Breast epithelium (tissue), 4 donors: Measurements from ENCODE around the gene BEAN1. TPM values are rescaled to one million over a fixed set of nuclear protein-coding genes. Genes with fewer than 3 reads are reported as not detected.

Experiments
- DNase-seq, 2 donors: peaks; one replicate each; pipeline ENCODE4 v3.0.0-alpha.2; 2019; ENCODE audit warnings: low spot score in 2 of 2
- H3K27ac ChIP-seq, 2 donors: fragments of 200-600 bp; sonication (generic) in 1 of 2; one replicate each; pipeline ENCODE4 v1.5.1; 2016 to 2019; ENCODE audit warnings: mild to moderate bottlenecking in 1 of 2
- H3K27me3 ChIP-seq, 2 donors: fragments of 200-600 bp; sonication (generic) in 1 of 2; one replicate each; pipeline versions ENCODE4 v1.5.1 to v1.6.0; 2017 to 2019; ENCODE audit warnings: control low read depth in 1 of 2, mild to moderate bottlenecking in 1 of 2
- H3K36me3 ChIP-seq: fragments of 200-600 bp; one replicate; pipeline ENCODE4 v1.5.1; 2019
- H3K4me1 ChIP-seq, 2 donors: fragments of 200-600 bp; sonication (generic); one replicate each; pipeline ENCODE4 v1.5.1; 2016 to 2019; ENCODE audit warnings: control low read depth in 1 of 2
- H3K4me3 ChIP-seq, 3 donors: fragments of 200-600 bp; sonication (generic); 1 replicate in 2 of 3; 2 replicates in 1 of 3; pipeline ENCODE4 v1.5.1; 2016 to 2019; ENCODE audit warnings: mild to moderate bottlenecking in 3 of 3, moderate library complexity in 2 of 3
- H3K9me3 ChIP-seq, 2 donors: fragments of 200-600 bp; sonication (generic) in 1 of 2; one replicate each; pipeline ENCODE4 v1.5.1; 2016 to 2019; ENCODE audit warnings: control low read depth in 1 of 2
- CTCF ChIP-seq, 3 donors: fragments of 450-650 bp; IDR thresholded peaks; one replicate each; pipeline ENCODE4 v1.5.1; 2016 to 2017; ENCODE audit warnings: antibody characterized with exemption in 3 of 3, mild to moderate bottlenecking in 3 of 3, moderate library complexity in 3 of 3
- POLR2A ChIP-seq: fragments of 450-650 bp; IDR thresholded peaks from one replicate; pipeline ENCODE4 v1.6.1; 2016; ENCODE audit warnings: antibody characterized with exemption, mild to moderate bottlenecking, moderate library complexity
- POLR2AphosphoS5 ChIP-seq, 3 donors: sonication (generic); formaldehyde crosslinking; IDR thresholded peaks; one replicate each; pipeline ENCODE4 v1.6.1; 2017; ENCODE audit warnings: antibody characterized with exemption in 3 of 3
- intact Hi-C: fragments of 100-400 bp; cut with DNase I; formaldehyde crosslinking; loops from one replicate; pipeline ENCODE4 v1.15.1; 2023; ENCODE audit warnings: low total_unique reads
- total RNA-seq, 3 donors: library from RNA; depleted of rRNA; stranded (reverse); fragments of >200 nt; gene quantifications; one replicate each; pipeline ENCODE4 v1.1.0, GENCODE V29; 2016

Gene BEAN1
- total RNA-seq, 3 donors from 2014 or later: 0.16 to 3.5 TPM; not detected in 1

DNA sequence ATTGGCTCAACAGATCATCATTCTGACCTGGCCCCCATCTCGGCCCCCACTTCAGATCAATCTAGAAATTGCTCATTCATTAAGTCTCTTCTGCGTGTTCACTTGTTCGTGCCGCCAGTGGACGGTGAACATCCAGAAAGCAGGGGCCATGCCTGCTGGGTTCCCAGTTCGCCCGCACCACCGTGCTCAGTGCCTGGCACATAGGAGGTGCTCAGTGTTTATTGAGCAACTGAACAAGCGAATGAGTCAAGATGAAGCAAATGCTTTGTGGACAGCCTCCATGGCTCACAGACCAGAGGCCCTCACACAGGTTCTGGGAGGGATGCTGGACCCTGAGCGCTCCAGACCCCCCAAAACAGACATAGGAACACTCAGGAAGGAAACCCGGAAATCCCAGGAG lies 13.9 kb downstream of the BEAN1 start:
- Histone ChIP-seq H3K27me3 (no peaks in the 10 kb centered on the region), H3K9me3 (no peaks in the 10 kb centered on the region), H3K4me3 (no peak overlapping the region), H3K36me3 (no peaks in the 10 kb centered on the region), H3K27ac (no peak overlapping the region), H3K4me1 (no peaks in the 10 kb centered on the region)
- no peak for DNase-seq
- no peak for TF ChIP-seq POLR2AphosphoS5 (IDR thresholded peaks at IDR 0.05)
- no peak for TF ChIP-seq POLR2A
- no peak for TF ChIP-seq CTCF (IDR thresholded peaks at IDR 0.05)
- intact Hi-C loops: no loop called here

- no peaks in the 10 kb centered on the region for H3K36me3 ChIP-seq
- TF ChIP-seq CTCF (IDR thresholded peaks at IDR 0.05): no peak
- no peak for TF ChIP-seq POLR2AphosphoS5 (IDR thresholded peaks at IDR 0.05)
- TF ChIP-seq POLR2A: no peak
- no peak for DNase-seq
- no peaks in the 10 kb centered on the region for H3K4me1 ChIP-seq
- H3K27me3 ChIP-seq: no peaks in the 10 kb centered on the region
- H3K27ac ChIP-seq: no peak overlapping the region
- intact Hi-C loops: no loop called here
- no peaks in the 10 kb centered on the region for H3K9me3 ChIP-seq
- no peak overlapping the region for H3K4me3 ChIP-seq
Observed at GRCh38 chr16:66441586-66442375, 14.7 kb downstream of the BEAN1 start.

- intact Hi-C loops: no loop called here
- no peak for TF ChIP-seq CTCF (IDR thresholded peaks at IDR 0.05)
- Histone ChIP-seq H3K27me3 (no peaks in the 10 kb centered on the region), H3K4me3 (no peak overlapping the region), H3K4me1 (no peaks in the 10 kb centered on the region), H3K9me3 (no peaks in the 10 kb centered on the region), H3K36me3 (no peaks in the 10 kb centered on the region), H3K27ac (no peak overlapping the region)
- DNase-seq: no peak
Observed at GRCh38 chr16:66442502-66443268, 15.6 kb downstream of the BEAN1 start.

DNA sequence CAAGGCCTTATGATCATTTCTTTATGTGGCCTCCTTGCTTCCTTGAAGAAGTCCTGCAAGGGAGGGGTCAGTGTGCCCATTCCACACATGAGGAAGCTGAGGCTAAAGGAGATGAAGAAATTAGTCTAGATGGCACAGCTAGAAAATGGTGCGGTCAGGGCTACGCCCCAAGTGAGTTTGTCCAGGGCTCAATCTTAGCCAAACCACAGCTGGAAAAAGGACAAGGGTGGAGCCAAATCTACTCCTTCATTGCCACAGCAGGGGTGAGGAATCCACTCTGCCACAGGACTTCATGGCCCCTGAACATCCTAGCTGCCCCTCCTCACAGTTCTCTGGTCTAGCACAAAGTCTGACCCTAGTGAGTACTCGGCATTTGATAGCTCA lies 16.2 kb downstream of the BEAN1 start:
- H3K4me1 ChIP-seq: no peaks in the 10 kb centered on the region
- no peaks in the 10 kb centered on the region for H3K27me3 ChIP-seq
- H3K27ac ChIP-seq: no peak overlapping the region
- no peak overlapping the region for H3K4me3 ChIP-seq
- H3K36me3 ChIP-seq: no peaks in the 10 kb centered on the region
- no peaks in the 10 kb centered on the region for H3K9me3 ChIP-seq
- no peak for DNase-seq
- intact Hi-C loops: no loop called here
- TF ChIP-seq POLR2A (no peak), CTCF (IDR thresholded peaks at IDR 0.05) (no peak), POLR2AphosphoS5 (IDR thresholded peaks at IDR 0.05) (no peak)

DNA sequence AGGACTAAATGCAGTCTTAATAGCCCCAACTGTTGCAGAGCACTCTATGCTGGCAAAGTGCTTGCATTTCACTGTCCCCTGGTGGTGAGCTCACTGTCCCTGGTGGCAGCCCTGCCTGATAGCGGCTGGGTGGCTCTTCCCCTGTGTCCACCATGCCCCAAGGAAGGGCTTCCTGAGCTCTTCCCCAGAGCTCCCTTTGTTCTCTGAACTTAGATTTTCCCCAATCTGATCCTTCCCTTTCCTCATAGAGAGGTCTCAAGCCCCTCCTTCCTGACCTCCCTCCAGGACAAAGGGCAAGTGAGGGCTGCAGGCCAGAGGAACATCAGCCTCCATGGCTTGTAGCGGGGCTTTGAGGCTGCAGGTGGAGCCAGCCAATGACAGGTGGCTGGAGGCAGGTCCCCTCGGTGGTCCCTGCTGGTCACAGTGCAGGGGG lies 17.0 kb downstream of the BEAN1 start:
- Histone ChIP-seq H3K27ac (no peak overlapping the region), H3K27me3 (no peaks in the 10 kb centered on the region), H3K36me3 (no peaks in the 10 kb centered on the region), H3K4me3 (no peak overlapping the region), H3K4me1 (no peaks in the 10 kb centered on the region), H3K9me3 (no peaks in the 10 kb centered on the region)
- intact Hi-C loops: no loop called here
- no peak for DNase-seq
- TF ChIP-seq POLR2A (no peak), POLR2AphosphoS5 (IDR thresholded peaks at IDR 0.05) (no peak), CTCF (IDR thresholded peaks at IDR 0.05) (no peak)
